Chondrocyte (in vitro differentiated cells): ENCODE data around the gene ERFL. TPM values are rescaled to one million over a fixed set of nuclear protein-coding genes. Genes with fewer than 3 reads are reported as not detected.
A peak's percentile ranks its signal among the peaks of the same experiment; 100 is the strongest.

ENCODE experiments used
- DNase-seq: peaks from one replicate; pipeline ENCODE4 v3.0.0; 2021; ENCODE audit warnings: mixed read lengths, low spot score
- H3K27ac Mint-ChIP-seq: one replicate; pipeline ENCODE4 v1.8.0; 2021; ENCODE audit warnings: mild to moderate bottlenecking, moderate library complexity, mixed read lengths; ENCODE audit not compliant: unreplicated experiment
- H3K27me3 Mint-ChIP-seq: 2 replicates; pipeline ENCODE4 v1.8.0; 2021; ENCODE audit warnings: low read depth, mixed read lengths
- H3K36me3 Mint-ChIP-seq: 2 replicates; pipeline ENCODE4 v1.8.0; 2021; ENCODE audit warnings: low read depth, mixed read lengths
- H3K4me1 Mint-ChIP-seq: 2 replicates; pipeline ENCODE4 v1.8.0; 2021; ENCODE audit warnings: low read depth, mild to moderate bottlenecking, mixed read lengths
- H3K4me3 Mint-ChIP-seq: one replicate; pipeline ENCODE4 v1.8.0; 2021; ENCODE audit warnings: mild to moderate bottlenecking, moderate library complexity, mixed read lengths; ENCODE audit not compliant: unreplicated experiment
- H3K9me3 Mint-ChIP-seq: 2 replicates; pipeline ENCODE4 v1.8.0; 2021; ENCODE audit warnings: low read depth, mixed read lengths
- CTCF ChIP-seq: fragments of 200-600 bp; sonication (generic); IDR thresholded peaks from 2 replicates; pipeline ENCODE4 v1.5.0; 2021; ENCODE audit warnings: antibody characterized with exemption, mild to moderate bottlenecking, moderate library complexity
- total RNA-seq: library from RNA; stranded (reverse); gene quantifications from 3 replicates; pipeline ENCODE4 v1.2.1, GENCODE V29; 2021

ERFL gene
- total RNA-seq, 1 donor from 2014 or later = 0.35 TPM

GRCh38 chr19:41933693-41934426, 5.6 kb upstream of the ERFL start:
- no peak overlapping the region for H3K4me3 Mint-ChIP-seq
- peaks cover 60% of the 10 kb centered on the region for H3K27me3 Mint-ChIP-seq
- TF ChIP-seq CTCF = no peak
- no peak overlapping the region for H3K27ac Mint-ChIP-seq
- no peaks in the 10 kb centered on the region for H3K9me3 Mint-ChIP-seq
- peaks cover 3% of the 10 kb centered on the region for H3K36me3 Mint-ChIP-seq
- DNase-seq = no peak
- H3K4me1 Mint-ChIP-seq = peaks cover 4% of the 10 kb centered on the region

DNA sequence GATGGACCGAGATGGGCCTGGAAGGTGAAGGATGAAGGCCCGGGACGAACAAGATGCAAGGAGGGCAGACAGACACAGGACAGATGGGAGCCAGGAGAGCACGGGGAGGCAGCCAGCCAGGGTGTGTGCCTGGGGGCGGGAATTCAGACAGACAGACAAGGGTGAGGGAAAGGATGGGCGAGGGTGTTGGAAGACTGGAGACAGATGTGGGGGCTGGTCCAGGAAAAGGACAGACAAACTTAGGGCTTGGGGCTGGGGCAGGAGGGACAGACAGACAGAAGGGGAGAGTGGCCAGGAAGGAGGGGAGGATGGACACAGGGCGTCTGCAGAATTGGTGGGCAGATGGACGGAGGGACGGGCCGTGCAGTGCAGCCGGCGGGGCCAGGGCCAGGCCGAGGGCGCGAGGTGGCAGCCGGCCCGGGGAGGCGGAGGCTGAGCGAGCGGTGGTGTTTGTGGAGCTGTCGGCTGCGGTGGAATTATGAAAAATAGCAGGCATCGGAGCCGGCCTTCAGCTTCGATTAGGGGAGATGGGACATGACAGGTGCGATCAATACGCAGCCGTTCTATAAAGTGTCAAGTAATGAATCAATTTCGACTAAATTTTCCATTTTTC, 4.6 kb upstream of the ERFL start:
- Mint-ChIP-seq H3K36me3 (peaks cover 3% of the 10 kb centered on the region), H3K27me3 (peaks cover 63% of the 10 kb centered on the region), H3K4me1 (peaks cover 7% of the 10 kb centered on the region), H3K9me3 (no peaks in the 10 kb centered on the region), H3K27ac (no peak overlapping the region), H3K4me3 (no peak overlapping the region)
- TF ChIP-seq CTCF = no peak
- no peak for DNase-seq

GRCh38 chr19:41932259-41932719, 4.0 kb upstream of the ERFL start:
- no peaks in the 10 kb centered on the region for H3K9me3 Mint-ChIP-seq
- peaks cover 3% of the 10 kb centered on the region for H3K36me3 Mint-ChIP-seq
- H3K27me3 Mint-ChIP-seq = peaks cover 63% of the 10 kb centered on the region
- DNase-seq = no peak
- H3K4me1 Mint-ChIP-seq = peaks cover 7% of the 10 kb centered on the region
- no peak for TF ChIP-seq CTCF
- H3K4me3 Mint-ChIP-seq = no peak overlapping the region
- H3K27ac Mint-ChIP-seq = no peak overlapping the region

GRCh38 chr19:41930926-41931592, 2.8 kb upstream of the ERFL start:
- H3K27me3 Mint-ChIP-seq = peaks cover 56% of the 10 kb centered on the region
- no peak overlapping the region for H3K4me3 Mint-ChIP-seq
- H3K4me1 Mint-ChIP-seq = peaks cover 7% of the 10 kb centered on the region

More at GRCh38 chr19:41930926-41931592, 2.8 kb upstream of the ERFL start:
- no peak for DNase-seq
- Mint-ChIP-seq H3K27ac (no peak overlapping the region), H3K9me3 (no peaks in the 10 kb centered on the region), H3K36me3 (peaks cover 3% of the 10 kb centered on the region)
- TF ChIP-seq CTCF = peak; percentile 72
